Cortex of kidney (tissue), 1 donor: Measurements from ENCODE around the gene ISCU.

Source experiments
- DNase-seq: peaks from one replicate; lab custom pipeline; 2025; lab: John Stamatoyannopoulos, UW

The ISCU gene

DNA sequence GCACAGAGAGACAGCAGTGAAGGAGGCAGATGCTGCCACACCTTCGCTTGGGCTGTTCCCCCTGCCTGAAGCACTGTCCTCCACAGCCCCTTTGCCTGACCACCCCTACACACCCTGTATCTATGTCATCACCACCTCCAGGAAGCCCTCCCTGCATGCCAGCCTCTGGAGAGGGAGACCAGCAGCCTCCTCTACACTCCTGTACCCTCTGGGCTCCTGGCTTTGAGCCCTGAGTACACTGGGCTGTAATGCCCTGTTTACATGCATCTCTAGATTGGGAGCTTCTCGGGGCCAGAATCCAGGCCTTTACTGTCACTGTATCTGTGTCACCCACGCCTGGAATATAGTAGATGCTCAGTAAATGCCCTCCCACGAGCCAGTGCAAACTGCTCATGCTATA lies 41.3 kb downstream of the ISCU start:
- no peak for DNase-seq

DNA sequence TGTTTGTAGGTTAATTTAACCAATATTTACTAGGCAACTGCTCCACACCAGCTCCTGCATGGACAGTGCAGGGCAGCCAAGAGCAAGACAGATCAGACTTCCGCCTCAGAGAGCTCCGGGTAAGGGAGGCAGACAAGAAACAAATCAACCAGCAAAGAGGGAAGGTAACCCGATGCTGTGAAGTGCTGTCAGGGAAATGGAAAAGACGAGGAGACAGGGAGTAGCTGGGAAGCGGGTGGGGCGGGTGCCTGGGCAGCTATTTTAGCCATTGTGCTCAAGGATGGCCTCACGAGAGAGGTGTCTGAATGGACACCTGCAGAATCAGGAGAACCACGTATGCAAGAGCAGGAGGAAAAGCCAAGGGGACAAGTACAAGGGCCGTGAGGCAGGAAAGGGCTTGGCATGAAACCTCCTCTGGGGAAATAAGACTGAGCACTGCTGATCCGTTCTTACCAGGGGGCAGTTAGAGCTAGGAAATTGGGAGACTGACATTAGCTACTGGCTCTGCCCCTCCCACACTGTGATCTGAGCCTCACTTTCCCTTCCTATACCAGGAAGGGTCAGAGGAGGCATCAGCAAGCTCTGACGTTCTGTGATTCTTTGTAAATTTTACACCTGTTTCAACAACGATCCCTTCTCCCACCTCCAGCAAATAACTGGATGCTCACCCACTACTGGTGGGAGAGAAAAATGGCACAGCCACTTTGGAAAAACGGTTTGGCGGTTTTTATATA lies 42.0 kb downstream of the ISCU start:
- no peak for DNase-seq

DNA sequence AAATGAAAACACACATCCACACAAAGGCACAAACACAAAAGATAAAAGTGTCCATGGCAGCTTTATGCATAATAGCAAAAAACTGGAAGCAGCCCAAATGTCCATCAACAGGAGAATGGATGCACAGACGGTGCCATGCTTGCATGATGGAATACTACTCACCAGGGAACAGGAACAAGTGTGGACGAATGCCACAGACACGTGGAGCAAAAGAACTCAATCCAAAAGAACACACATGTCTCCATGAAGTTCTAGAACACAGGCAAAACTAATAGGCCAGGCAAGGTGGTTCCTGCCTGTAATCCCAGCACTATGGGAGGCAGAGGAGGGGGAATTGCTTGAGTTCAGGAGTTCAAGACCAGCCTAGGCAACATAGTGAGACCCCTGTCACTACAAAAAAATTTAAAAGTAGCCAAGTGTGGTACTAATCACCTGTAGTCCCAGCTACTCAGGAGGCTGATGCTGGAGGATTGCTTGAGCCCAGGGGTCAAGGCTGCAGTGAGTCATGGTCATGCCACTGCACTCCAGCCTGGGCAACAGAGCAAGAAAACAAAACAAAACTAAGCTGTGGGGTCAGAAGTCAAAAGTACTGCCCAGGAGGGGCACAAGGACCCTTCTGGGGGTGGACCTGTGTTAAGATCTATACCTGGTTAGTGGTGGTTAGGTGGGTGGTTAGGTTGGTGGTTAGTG lies 42.7 kb downstream of the ISCU start:
- no peak for DNase-seq

DNA sequence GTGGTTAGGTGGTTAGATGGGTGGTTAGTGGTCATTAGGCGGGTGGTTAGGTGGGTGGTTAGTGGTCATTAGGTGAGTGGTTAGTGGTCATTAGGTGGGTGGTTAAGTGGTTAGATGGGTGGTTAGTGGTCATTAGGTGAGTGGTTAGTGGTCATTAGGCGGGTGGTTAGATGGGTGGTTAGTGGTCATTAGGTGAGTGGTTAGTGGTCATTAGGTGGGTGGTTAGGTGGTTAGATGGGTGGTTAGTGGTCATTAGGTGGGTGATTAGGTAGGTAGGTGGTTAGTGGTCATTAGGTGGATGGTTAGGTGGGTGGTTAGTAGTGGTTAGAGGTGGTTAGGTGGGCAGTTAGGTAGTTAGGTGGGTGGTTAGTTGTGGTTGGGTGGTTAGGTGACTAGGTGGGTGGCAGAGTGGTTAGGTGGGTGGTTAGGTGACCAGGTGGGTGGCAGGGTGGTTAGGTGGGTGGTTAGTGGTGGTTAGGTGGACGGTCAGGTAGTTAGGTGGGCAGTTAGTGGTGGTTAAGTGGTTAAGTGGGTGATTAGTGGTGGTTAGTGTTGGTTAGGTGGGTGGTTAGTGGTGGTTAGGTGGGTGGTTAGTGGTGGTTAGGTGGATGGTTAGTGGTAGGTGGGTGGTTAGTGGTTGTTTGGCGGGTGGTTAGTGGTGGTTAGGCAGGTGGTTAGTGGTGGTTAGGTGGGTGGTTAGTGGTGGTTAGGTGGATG lies 43.5 kb downstream of the ISCU start:
- DNase-seq, result no peak

DNA sequence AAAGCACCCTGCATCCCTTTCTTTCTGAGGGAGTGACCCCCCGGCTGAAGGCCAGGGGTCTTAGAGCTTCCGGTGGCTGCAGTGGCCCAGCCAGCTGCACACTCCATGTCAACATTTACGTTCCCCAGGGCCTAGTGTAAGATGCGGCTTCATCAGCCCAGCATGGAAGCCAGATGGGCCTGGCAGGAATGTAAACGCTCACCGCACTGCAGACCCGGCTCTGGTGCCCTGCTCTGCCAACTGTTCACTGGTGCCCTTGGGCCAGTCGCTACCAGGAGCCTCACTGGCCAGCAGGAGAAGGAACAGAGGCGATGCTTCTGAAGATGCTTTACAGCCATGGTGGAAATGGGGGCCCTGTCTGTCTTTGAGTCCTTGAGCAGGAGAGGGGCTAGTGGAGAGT lies 44.1 kb downstream of the ISCU start:
- no peak for DNase-seq

DNA sequence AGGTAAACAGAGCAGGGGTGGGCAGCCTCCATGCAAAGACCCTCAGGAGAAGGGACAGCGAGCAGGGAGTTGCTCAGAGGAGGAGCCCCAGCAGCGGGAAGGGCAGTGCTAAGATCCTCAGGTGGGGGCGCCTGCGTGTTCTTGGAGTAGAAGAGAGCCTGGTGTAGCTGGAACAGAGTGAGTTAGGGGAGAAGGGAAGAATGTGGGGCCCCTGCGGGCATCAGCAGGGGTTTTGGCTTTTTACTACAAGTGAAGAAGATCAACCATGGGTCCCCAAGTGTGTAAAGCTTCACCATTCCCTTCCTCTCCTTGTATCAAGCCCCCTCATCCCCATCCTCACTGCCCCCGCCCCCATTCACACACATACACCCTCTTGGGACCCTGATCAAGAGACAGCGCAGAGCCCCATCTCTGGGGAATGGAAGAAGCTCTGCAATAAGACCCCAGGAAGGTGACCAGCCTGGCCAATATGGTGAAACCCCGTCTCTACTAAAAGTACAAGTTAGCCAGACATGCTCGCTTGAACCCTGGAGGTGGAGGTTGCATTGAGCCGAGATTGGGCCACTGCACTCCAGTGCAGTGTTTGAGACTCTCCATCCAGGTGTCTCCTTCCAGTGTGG lies 45.7 kb downstream of the ISCU start:
- DNase-seq, result no peak

DNA sequence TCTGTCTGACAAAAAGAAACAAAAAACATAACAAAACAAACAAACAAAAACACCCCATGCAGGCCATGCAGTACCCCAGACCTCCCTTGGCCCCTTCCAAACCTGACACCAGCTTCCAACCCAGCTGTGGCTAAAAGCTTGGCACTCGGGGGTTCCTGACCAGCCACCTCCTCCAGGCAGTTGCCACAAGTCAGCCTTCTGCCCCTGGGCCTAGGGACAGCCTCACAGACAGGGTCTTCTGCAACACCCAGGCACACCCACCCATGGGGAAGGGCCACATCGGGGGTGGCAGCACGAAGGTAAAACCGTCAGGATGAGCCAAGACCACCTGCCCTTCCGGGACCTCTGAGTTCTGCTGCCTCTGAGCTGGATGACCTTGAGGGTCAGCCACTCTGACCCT lies 46.2 kb downstream of the ISCU start:
- DNase-seq, result no peak

DNA sequence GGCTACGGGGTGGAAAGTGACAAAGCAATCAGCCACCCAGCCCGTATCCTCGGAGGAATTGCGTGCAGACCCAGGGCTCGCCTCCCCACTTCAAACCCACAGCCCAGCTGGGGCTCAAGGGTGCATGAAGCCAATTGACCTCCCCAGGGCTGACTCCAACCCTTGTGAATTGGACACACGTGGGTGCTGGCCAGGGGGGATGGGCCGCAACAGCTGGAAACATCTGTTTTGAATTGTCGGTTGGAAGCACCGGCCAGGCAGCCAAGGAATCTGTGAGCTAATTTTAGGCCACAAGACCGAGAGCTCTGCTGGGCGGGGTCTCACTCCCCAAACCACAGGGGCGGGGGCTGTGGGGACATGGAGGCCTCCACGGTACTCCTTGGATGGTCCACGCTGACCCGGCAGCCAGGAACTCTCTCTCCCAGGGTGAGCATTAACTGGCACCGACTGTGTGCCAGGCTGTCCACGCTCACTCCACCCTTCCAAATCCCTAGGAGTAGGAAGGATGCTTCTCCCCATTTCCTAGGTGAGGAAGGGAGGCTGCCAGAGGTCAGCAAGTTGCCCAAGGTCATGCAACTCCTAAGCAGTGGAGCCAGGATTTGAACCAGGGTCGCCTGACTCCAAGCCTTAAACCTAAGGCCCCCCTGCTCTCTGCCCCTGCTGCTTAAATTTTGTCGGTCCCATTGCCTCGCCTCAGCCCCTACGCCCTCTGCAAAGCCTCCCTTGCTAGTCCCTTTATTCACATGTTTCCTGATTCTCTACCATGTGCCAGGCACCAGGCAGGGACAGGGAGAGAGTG lies 47.3 kb downstream of the ISCU start:
- no peak for DNase-seq

DNA sequence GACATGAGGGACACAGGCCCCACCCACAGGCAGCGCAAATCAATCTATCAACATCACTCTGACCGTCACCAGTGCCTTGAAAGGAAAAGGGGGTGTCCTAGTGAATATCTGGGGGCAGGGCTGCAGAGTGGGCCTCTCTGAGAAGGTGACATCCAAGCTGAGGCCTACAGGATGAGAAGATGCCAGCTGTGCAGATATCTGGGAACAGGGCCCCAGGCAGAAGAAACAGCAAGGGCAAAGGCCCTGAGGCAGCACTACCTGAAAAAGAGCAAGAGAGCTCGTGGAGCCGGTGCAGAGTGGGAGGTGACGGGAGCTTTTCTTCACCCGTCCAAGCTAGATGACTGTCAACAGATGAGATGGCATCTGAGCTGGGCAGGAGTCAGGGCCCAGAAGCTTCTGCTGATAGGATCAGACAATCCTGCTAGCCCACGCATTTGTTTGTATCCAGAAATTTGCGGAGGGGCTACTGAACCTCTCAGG lies 48.0 kb downstream of the ISCU start:
- no peak for DNase-seq

DNA sequence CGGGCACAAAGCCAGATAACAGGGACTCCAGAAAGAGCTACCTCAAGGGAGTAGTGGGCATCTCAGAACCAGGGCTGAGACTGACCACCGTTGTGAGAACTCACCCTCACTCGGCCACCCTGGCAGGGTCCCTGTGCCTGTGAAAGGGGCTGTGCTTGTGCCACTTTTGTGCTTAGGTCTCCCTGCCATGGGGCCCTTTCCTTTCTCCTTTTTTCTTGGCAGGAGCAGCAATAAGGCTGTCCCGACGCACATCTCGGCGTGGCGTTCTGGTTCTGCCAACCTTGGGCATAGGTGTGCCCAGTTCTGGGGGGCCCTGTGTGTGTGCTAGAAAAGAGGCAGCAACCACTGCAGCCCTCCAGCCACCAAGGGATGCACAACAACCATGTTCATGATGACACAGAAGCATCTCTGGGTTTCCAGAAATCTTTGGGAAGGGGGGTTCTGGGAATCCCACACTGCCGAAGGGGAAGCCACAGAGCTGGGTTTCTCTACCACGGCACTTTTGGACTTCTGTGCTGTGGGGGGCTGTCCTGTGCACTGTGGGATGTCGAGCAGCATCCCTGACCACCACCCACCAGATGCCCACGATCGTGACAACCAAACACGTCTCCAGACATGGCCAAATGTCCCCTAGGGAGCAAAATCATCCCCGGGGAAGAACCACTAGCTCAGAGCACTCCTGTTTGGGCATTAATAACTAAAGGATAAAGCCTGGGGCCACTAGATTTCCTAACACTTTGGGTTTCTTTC lies 48.6 kb downstream of the ISCU start:
- DNase-seq, result no peak

DNA sequence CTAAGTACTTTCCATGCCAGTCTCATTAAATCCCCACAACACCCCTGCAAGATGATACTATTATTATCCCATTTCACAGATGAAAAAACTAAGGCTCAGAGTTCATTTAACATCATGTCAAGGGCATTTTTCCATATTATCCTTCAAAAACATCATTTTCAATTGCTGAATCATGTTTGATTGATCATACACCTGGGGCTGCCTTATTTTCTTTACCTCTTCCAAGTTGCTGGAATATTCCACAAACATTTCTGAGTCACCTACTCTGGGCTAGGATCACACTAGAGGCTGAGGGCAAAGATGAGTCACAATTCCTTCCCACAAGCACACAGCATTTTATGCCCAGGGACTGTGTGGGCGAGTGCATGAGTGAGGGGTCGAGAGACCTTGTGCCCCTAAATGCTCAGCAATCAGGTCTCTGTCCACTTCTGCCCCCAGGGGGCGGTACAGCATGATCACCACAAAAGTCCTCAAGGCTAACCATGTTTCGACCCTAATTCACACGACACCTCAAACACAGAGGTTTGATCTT lies 49.6 kb downstream of the ISCU start:
- no peak for DNase-seq

DNA sequence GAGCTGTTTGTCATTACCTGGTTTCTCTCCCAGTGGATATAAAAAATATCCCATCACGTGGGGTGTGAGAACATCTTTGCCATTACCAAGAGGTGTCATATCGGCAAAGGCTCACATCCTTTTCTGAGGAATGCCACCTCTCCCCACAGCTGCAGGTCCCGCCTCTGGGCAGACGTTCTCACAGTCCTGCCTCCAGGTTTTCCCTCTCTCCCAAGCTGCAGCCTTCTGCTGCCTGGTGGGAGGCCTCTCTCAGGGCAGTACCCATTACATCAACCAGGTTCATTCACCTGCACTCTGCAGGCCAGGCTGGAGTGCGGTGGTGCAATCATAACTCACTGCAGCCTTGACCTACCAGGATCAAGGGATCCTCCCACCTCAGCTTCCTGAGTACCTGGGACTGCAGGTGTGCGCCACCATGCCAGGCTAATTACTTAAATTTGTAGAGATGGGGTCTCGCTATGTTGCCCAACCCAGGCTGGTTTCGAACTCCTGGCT lies 50.4 kb downstream of the ISCU start:
- no peak for DNase-seq

DNA sequence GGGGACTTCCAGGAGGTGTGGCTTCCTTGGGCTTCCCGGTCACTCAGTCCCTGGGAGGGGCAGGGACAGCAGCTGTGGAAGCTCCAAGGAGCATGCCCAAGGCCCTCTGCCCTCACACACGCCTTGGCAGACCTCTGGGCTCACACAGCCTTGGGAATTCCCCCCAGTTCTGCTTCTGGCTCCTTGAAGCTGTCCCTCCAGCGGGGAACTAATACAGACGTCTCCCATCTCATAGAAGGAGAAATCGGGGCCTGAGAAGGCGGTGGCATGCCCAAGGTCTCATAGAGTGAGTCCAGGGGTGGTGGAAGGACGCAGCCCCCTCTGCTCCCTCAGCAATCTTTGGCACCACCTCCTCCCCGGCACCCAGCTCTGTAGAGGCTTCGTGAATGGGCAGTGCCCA lies 51.2 kb downstream of the ISCU start:
- no peak for DNase-seq

DNA sequence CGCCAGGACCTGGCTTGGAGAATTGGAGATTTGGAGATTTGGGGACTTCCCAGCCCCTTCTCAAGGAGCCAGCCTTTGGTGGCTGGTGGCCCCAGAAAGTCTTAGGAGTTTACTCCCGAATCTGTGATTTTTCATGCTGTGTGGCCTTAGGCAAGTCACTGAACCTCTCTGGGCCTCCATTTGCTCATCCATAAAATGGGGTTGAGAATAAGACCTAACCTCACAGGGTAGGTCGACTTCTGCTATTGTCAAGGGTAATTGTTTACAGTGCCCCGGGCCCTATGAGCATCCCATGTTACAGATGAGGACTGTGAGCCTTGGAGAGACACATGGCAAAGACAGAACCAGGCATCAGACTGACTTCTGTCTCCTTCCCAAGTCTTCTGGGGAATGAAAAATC lies 51.6 kb downstream of the ISCU start:
- DNase-seq, result no peak

DNA sequence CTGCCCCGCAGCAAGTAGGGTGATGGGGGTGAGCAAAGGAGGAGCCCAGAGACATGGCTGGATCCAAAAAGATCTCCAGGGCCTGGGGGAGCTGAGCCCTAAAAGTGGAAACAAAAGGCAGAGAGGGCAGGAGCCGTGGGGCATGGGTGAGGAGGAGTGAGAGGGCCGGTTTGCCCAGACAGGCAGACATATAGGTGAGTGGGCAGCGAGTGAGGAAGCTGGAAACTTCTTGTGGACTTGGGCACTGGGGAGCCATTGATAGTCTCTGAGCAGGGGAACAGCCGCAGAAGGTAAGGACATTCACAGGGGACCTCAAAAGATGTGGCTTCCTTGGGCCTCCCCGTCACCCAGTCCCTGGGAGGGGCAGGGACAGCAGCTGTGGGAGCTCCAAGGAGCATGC lies 52.2 kb downstream of the ISCU start:
- DNase-seq, result no peak

DNA sequence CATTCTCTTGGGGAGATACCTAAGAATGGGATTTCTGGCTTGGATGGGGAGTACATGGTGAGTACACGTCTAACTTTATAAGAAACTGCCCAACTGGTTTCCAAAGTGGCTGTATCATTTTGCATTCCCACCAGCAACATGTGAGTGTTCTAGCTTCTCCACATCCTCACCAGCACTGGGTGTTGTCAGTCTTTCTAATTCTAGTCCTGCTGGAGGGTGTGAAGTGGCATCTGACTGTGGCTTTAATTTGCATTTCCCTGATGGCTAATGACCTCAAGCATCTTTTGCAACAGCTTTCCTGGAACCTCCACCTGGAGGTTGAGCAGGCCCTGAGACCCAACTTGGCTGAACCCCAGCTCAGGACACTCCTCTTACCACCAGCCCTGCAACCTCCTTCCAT lies 53.5 kb downstream of the ISCU start:
- DNase-seq, result no peak

DNA sequence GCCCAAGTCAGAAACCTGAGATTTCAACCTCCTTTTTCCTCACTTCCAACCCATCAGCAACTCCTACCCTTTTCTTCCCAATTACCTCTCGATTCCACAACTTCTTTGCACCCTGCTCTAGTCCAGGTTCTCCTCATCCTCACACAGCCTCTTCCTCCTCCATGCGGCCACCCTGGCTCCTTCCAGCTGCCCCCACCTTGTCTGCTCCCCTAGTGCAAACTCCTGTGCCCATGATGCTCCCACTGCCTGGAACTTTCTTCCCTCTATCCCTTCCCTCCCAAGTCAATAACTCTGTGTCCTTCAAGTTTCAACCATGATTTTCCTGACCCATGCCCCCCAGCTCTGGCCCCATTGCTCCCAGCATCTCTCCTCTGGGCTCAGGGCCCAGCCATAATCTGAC lies 54.0 kb downstream of the ISCU start:
- no peak for DNase-seq

DNA sequence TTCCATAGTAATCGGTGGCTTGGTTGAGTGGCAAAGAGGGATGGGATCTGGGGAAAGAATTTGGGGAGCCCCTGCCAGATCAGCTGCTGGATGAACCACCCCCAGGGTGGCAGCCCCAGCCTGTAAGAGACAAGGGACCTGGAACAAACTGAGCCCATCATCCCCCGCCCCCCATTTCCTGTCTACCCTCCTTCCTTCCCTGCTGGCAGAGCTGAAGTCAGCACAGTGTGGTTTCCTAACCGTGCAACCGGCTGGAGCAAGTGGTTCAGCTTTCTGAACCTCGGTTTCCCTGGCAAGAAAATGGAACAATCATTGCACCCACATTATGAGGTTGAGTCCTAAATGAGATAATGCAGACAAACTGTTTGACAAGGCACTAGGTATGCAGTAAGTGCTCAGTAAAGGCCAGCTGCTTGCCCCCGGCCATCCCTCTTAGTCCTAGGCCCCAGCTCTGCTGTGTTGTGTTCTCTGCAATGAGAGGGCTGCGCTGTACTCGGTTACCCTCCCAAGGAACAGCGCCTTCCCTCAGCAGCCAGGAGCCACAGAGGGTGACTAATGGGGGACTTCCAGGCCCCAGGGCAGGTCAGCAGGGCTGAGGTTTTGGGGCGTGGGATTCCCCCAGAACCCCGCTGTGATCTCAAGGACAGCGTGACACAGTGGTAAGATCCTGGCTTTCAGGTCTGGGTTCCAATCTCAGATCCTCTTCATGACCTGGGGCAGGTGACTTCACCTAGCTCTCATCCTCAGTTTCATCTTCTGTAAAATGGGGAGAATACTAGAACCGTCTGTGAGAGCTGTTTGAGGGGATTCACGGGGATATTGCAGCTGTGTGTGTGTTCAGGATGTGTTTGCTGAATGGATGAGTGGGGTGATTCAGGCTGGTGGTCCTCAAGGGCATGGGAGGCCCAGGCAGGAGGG lies 54.8 kb downstream of the ISCU start:
- no peak for DNase-seq
